Upper lobe of right lung (tissue), 1 donor: ENCODE data around the gene LDB1. TPM values are rescaled to one million over a fixed set of nuclear protein-coding genes. Genes with fewer than 3 reads are reported as not detected.

ENCODE experiments used
- ATAC-seq: fragments of 200-7000 bp; cut with Tn5 transposase; one replicate; pipeline ENCODE4 v1.9.1; 2020; ENCODE audit warnings: mild to moderate bottlenecking, moderate library complexity
- DNase-seq: peaks from one replicate; pipeline ENCODE4 v3.0.0-alpha.2; 2020
- H3K27ac ChIP-seq: fragments of 200-600 bp; one replicate; pipeline ENCODE4 v1.8.0; 2022
- H3K27me3 ChIP-seq: fragments of 200-600 bp; one replicate; pipeline ENCODE4 v1.8.0; 2022; ENCODE audit warnings: mild to moderate bottlenecking
- H3K36me3 ChIP-seq: fragments of 200-600 bp; one replicate; pipeline ENCODE4 v1.8.0; 2022
- H3K4me1 ChIP-seq: fragments of 200-600 bp; one replicate; pipeline ENCODE4 v1.8.0; 2022
- H3K4me3 ChIP-seq: fragments of 200-600 bp; one replicate; pipeline ENCODE4 v1.8.0; 2022; ENCODE audit warnings: mild to moderate bottlenecking
- H3K9me3 ChIP-seq: fragments of 200-600 bp; one replicate; pipeline ENCODE4 v1.8.0; 2022
- intact Hi-C: fragments of 100-400 bp; cut with DNase I; formaldehyde crosslinking; loops from one replicate; pipeline ENCODE4 v1.11.0; 2022
- total RNA-seq: library from RNA; stranded (reverse); fragmentation: NEBNext Ultra II Directional; extraction: Animal tissue kit (Norgen Biotek cat#: 25700); gene quantifications from one replicate; pipeline ENCODE4 v1.2.1, GENCODE V29; 2021
- TF ChIP-seq, protein P1 (sequence below): fragments of 200-600 bp; IDR thresholded peaks from one replicate; pipeline ENCODE4 v1.8.0; 2022; ENCODE audit warnings: antibody characterized with exemption
- donor health status: DM: no; HTN: yes; CAD: no; lungs with severe emphysema.

LDB1 gene
- total RNA-seq, 1 donor from 2014 or later, result 60.1 TPM

DNA sequence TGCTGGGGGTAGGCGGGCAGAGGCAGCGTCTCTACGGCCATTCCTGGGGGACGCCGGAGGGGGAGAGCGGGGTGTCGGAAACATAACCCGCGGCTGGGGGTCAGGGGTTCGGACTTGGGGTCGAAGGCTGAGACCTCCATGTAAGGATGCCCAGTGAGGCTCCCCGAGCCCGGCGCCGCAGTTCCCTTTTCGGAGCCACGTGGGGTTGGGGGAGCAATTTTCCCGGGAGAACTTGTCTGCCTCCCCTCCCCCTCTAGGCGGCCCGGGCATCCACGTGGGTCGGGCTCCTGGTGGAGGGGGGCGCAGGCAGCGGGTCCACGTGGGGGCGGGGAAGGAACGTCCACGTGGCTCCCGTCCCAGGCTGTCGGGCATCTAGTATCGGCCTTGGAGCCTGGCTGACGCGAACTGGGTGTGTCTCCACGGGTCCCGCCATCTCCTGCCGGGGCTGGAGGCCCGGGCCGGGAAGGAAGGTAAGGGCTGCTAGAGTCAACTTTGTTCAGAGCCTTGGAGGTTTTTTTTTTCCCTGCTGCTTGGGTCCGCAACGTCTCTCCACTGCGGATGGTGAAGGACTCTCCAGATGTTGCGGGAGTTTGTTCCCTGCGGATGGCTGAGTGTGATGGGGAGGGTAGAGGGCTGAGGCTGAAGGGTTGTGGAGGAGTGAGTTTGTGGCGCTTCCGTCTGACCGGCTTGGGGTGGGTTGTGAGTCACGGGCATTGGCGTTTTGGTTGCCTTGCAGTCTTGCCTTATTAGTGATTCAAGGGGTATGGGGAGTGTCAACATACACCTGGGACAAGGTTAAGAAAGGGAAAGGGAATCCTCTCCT, 13.4 kb upstream of the LDB1 start:
- Histone ChIP-seq H3K36me3 (peaks cover 10% of the 10 kb centered on the region), H3K4me3 (peak overlapping the region; percentile 98), H3K27me3 (no peaks in the 10 kb centered on the region), H3K4me1 (peaks cover 27% of the 10 kb centered on the region), H3K27ac (peak overlapping the region; percentile 97), H3K9me3 (no peaks in the 10 kb centered on the region)
- TF ChIP-seq, protein P1, sequence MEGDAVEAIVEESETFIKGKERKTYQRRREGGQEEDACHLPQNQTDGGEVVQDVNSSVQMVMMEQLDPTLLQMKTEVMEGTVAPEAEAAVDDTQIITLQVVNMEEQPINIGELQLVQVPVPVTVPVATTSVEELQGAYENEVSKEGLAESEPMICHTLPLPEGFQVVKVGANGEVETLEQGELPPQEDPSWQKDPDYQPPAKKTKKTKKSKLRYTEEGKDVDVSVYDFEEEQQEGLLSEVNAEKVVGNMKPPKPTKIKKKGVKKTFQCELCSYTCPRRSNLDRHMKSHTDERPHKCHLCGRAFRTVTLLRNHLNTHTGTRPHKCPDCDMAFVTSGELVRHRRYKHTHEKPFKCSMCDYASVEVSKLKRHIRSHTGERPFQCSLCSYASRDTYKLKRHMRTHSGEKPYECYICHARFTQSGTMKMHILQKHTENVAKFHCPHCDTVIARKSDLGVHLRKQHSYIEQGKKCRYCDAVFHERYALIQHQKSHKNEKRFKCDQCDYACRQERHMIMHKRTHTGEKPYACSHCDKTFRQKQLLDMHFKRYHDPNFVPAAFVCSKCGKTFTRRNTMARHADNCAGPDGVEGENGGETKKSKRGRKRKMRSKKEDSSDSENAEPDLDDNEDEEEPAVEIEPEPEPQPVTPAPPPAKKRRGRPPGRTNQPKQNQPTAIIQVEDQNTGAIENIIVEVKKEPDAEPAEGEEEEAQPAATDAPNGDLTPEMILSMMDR, result no peak
- ATAC-seq, result peak; percentile 60
- peak; percentile 90 for DNase-seq
- intact Hi-C loops, result no loop called here

DNA sequence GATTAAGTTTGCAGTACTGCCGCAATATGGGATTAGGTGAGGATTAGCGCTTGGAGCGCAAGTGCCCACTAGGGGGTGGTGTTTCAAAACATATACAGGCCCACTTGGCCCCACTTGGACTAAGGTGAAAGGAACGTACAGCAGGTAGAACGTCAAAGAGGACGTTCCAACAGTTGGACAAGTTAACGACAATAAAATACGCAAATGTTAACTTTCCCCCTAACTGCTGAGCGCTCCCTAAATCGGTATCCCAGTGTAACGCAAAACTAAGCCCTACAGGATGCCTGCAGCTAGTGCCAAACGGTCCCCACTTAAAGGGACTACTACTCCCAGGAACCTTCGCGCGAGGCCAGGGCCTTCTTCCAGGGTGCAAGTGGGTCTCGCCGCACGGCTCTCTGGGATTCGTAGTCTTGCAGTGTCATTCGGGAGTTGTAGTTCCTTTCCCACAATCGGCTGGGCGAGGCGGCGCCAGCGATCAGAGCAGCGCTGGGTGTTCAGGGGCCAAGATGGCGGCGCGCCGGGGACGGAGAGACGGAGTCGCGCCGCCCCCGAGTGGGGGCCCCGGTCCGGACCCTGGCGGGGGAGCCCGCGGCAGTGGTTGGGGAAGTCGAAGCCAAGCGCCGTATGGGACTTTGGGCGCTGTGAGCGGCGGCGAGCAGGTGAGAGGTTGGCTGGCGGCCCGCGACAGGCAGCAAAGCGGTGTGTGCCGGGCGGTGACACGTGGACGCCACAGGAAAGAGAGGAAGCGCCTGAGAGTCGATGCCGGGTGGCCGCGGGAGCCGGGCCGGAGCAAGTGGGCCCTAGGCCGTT, 12.6 kb upstream of the LDB1 start, which contains the start of gene PPRC1:
PPRC1 (plus strand) TSS at position 478 of the 810 bp plus-strand sequence; CDS start at position 507, 29 bp downstream.
- DNase-seq (peak; percentile 99), ATAC-seq (peak; percentile 93)
- peaks cover 2% of the 10 kb centered on the region for H3K36me3 ChIP-seq
- peaks cover 27% of the 10 kb centered on the region for H3K4me1 ChIP-seq
- TF ChIP-seq, protein P1, result peak; percentile 90
- intact Hi-C loops, result no loop called here
- H3K9me3 ChIP-seq, result no peaks in the 10 kb centered on the region
- no peaks in the 10 kb centered on the region for H3K27me3 ChIP-seq
- peak within 1 kb of the TSS; percentile 97 for H3K27ac ChIP-seq
- H3K4me3 ChIP-seq, result peak within 1 kb of the TSS; percentile 98

DNA sequence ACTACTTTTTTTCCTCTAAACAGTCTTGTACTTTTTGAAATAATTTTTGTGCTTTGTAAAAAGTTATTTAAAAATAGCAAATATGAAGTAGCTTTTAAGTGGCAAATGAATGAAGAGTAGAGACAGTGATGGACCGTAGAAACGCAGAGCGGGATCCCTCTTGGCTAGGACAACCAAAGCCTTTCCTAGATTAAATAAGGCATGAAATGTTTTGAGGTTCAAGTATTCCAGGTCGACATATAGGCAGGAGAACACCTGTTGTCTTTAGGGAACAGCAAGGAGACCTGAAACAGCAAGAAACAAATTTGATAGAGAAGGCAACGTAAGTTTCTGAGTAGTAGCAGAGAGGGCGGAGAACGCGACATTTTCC, 12.0 kb upstream of the LDB1 start:
- DNase-seq, result no peak
- TF ChIP-seq, protein P1, result no peak
- peaks cover 27% of the 10 kb centered on the region for H3K4me1 ChIP-seq
- peak overlapping the region; percentile 97 for H3K27ac ChIP-seq
- no peaks in the 10 kb centered on the region for H3K36me3 ChIP-seq
- peak overlapping the region; percentile 98 for H3K4me3 ChIP-seq
- intact Hi-C loops, result no loop called here
- H3K27me3 ChIP-seq, result no peaks in the 10 kb centered on the region
- H3K9me3 ChIP-seq, result no peaks in the 10 kb centered on the region
- ATAC-seq, result no peak

DNA sequence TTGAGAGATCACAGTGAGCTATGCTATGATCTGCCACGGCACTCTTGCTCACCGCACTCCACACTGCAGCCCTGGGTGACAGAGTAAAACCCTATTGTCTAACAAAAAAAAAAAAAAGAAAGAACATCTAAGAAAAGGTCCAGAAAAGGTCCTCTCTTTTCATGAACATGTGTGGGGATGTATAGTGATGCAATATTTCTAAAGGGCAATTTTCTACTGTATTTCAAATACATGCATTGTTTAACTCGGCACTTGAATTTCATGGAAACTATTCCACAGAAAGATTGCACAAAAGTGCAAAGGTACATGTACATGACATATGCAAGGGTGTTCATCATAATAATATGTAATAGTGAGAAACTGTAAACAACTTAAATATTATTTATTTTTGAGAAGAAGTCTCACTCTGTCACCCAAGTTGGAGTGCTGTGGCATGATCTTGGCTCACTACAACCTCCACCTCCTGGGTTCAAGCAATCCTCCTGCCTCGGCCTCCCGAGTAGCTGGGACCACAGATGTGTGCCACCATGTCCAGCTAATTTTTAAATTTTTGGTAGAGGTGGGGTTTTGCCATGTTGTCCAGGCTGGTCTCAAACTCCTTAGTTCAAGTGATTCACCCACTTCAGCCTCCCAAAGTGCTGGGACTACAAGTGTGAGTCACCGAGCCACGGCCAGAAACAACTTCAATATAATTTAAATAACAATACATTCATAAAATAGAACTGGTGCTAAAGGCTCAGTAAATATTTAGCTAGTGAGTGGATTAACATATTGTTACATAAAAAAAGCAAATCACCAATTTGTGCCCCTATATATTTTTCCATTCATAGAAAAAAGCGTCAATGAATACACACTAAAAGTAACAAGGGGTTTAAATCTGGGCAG, 11.4 kb upstream of the LDB1 start:
- TF ChIP-seq, protein P1, result no peak
- H3K27ac ChIP-seq, result peak overlapping the region; percentile 97
- peaks cover 27% of the 10 kb centered on the region for H3K4me1 ChIP-seq
- H3K36me3 ChIP-seq, result no peaks in the 10 kb centered on the region
- no peak for ATAC-seq
- intact Hi-C loops, result no loop called here
- H3K9me3 ChIP-seq, result no peaks in the 10 kb centered on the region
- H3K4me3 ChIP-seq, result no peak overlapping the region
- no peak for DNase-seq
- no peaks in the 10 kb centered on the region for H3K27me3 ChIP-seq

GRCh38 chr10:102123223-102123622, 3.1 kb upstream of the LDB1 start:
- intact Hi-C loops, result no loop called here
- H3K27ac ChIP-seq, result peak overlapping the region; percentile 99
- no peak overlapping the region for H3K4me3 ChIP-seq
- DNase-seq (no peak), ATAC-seq (no peak)
- H3K4me1 ChIP-seq, result peaks cover 13% of the 10 kb centered on the region
- no peaks in the 10 kb centered on the region for H3K27me3 ChIP-seq
- H3K9me3 ChIP-seq, result no peaks in the 10 kb centered on the region
- TF ChIP-seq, protein P1, result no peak
- no peaks in the 10 kb centered on the region for H3K36me3 ChIP-seq
